VCaP (cell line): ENCODE data around the gene SULT1A4.
"Not testable (repeated sequence)": the region's sequence is repeated elsewhere in the genome, so short reads cannot be mapped to it uniquely, and the experiment has no call there.

ENCODE experiments used
- H3K27ac ChIP-seq: fragments of 450-650 bp; 2 replicates; pipeline ENCODE4 v1.5.1; 2017

SULT1A4 gene

DNA sequence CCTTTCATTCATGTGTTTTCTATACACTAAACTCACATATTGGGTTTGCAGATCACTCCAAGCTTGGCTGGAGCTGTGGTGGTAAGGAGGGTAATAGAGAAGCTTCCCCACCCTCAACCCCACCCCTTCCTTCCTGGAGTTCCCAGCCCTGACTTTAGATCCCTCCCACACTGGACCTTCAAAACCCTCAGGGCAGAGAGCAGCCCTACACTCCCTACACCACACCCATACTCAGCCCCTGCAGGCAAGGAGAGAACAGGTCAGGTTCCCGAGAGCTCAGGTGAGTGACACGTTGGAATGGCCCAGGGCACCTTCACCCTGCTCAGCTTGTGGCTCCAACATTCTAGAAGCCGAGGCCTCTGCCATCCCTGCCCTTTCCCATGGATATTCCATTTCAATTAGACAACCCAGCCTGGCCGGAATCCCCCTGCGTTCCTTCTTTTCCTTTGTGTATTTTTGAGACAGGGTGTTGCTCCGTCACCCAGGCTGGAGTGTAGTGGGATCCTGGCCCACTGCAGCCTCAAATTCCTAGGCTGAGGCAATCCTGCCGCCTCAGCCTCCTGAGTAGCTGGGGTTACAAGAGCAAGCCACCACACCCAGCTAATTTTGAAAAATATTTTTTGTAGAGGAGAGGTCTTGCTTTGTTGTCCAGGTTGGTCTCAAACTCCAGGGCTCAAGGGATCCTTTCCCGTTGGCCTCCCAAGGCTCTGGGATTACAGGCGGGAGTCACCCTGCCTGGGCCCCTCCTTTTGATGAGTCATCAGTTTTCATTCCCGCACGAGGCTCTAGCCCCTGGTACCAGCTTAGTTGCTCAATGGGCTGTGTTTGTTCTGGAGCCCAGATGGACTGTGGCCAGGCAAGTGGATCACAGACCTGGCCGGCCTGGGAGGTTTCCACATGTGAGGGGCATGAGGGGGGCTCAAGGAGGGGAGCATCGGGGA is at the start of gene SULT1A4:
Gene SULT1A4 (plus strand): TSS at position 208 of the 941 bp plus-strand sequence. CDS start 1,473 bp downstream, outside the sequence.
- H3K27ac ChIP-seq = not testable (repeated sequence)

DNA sequence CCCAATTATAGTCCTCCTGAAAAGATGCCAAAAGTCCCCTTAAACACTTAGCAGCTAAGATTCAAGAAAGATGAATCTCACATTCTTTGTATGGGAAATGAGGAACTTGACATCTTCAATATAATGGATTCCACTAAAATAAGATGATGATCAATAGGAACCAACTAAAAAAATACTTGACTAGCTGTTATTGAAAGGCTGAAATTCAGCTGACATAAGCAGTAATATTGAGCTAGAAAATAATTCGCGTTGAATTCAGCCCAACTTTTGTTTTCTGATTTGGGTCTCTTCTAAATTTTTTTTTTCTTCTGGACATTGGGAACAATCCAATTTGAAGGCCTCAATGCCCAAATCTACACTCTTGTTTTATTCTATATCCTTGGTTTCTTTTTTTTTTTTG is 36.1 kb upstream of the SULT1A4 start:
- H3K27ac ChIP-seq = not testable (repeated sequence)

DNA sequence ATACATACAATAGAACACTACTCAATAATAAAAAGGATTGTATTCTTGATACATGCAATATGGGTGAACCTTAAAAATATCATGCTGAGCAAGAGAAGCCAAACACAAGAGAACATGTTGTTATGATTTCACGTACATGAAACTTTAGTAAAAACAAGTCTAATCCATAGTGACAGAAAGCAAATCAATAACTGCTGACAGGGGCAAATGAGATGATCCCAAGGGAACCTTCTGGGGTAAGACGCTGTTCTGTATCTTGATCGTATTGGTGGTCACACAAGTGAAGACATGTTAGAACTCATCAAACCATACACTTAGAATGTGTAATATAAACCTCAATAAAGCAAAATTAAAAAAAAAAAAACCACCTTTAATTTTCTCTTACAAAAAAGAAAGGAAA is 34.3 kb upstream of the SULT1A4 start:
- not testable (repeated sequence) for H3K27ac ChIP-seq

DNA sequence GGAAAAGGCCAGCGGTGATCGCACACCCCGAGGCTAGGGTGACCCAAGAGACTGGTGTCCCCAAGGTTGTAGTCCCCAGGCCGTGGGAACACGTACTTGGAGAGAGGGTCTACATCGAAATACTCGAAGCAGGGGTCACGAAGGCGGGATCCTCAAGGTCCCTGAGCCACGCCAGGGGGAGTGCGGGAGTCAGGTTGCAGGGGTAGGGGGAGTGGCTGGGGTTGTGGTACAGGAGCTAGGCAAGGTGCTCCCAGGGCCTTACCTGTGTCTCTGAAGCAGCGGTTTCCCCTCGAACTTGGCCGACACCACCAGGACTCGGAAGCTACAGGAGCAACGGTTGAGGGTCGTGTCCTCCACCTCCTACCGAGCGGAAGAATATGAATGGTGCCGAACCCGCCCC is 6.0 kb upstream of the SULT1A4 start:
- not testable (repeated sequence) for H3K27ac ChIP-seq

DNA sequence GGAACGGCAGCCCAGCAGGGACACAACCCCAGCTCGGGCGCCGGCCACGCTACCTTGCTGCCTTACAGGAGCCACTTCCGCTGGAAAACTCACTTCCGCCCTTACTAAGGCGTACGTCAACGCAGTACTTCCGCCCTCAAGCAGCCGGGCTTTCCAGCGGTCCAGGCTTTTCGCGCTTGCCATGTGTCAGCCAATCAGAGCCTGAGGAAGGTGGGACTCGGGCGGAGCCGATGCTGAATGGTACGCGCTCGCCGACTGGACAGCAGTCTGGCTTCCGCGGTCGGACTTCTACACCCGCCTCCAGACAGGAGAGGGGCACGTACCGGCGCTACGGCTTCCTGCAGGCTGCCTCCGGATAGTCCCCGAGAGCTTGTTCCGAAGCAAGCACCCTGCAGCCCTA is 5.4 kb upstream of the SULT1A4 start, which contains the start of the genes BOLA2 and SLX1B:
Gene BOLA2 (minus strand): TSS at position 83 of the 400 bp plus-strand sequence. CDS start 98 bp downstream, outside the sequence.
Gene SLX1B (plus strand): TSS at position 265 of the 400 bp plus-strand sequence.
- H3K27ac ChIP-seq = not testable (repeated sequence)

DNA sequence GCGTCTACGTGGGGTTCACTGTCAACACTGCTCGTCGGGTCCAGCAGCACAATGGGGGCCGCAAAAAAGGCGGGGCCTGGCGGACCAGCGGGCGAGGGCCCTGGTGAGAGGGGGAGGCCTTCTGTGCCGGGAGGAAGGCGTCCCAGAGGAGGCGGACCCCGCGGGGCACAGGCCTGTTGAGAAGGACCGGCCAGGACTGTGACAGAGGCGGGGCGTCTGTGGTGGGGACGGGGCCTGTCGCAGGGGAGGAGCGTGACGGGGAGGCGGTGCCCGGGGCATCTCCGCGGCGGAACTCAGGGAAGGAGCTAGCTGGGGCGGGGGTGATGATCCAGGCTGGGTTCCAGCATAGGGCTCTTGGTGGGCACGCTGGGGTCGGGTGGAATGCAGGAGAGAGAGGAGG is 4.9 kb upstream of the SULT1A4 start:
- H3K27ac ChIP-seq = not testable (repeated sequence)

DNA sequence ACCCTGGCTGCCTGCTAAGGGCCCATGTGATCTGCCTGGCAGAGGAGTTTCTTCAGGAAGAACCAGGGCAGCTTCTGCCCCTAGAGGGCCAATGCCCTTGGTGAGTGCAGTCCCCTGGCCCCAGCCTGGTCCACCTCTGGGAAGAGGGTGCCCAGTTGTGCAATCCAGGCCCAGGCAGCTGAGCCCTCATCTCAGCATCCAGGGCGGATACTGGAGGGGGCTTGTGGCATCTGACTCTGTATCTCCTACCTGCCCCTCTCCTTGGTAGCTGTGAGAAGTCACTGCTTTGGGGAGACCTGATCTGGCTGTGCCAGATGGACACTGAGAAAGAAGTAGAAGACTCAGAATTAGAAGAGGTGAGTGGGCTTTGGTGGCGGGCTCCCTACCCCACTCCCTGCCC is 2.1 kb upstream of the SULT1A4 start:
- not testable (repeated sequence) for H3K27ac ChIP-seq

DNA sequence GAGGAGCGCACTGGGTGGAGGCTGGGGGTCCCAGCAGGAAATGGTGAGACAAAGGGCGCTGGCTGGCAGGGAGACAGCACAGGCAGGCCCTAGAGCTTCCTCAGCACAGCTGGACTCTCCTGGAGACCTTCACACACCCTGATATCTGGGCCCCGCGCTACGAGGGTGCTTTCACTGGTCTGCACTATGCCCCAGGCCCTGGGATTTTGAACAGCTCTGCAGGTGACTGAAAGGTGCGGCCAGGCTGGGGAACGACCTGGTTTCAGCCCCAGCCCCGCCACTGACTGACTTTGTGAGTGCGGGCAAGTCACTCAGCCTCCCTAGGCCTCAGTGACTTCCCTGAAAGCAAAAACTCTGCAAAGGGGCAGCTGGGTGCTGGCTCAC is 926 bp downstream of the SULT1A4 start:
- H3K27ac ChIP-seq = not testable (repeated sequence)

DNA sequence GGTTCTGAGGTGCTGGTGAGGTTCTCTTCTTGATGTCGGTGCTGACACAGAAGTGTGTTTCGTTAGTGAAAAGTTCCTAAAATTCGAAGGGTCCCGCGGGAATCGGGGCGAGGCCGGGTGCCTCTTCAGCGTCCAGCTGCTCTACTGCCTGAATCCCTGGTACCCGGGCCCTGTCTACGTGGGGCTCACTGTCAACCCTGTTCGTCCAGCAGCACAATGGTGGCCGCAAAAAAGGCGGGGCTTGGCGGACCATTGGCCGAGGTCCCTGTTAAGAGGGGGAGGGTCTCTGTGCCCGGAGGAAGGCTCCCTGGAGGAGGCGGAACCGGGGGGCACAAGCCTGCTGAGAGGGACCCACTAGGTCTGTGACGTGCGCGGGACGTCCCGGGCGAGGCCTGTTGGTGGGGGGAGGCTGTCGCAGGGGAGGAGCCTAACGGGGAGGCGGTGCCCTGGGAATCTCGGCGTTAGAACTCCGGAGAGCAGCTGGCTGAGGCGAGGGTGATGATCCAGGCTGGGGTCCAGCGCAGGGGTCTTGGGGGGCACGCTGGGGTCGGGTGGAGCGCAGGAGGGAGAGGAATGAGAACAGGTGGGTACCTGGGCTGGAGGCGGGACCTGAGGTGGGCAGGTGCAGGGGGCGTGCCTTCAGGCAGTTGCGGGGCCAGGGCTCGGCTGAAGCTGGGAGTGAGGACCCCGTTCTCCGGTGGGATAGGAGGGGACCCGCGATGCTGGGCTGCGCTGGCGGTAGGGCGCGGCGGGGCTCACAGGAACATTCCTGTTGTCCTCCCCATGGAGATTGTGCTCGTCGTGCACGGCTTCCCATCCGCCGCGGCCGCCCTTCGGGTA is 6.5 kb downstream of the SULT1A4 start:
- not testable (repeated sequence) for H3K27ac ChIP-seq

DNA sequence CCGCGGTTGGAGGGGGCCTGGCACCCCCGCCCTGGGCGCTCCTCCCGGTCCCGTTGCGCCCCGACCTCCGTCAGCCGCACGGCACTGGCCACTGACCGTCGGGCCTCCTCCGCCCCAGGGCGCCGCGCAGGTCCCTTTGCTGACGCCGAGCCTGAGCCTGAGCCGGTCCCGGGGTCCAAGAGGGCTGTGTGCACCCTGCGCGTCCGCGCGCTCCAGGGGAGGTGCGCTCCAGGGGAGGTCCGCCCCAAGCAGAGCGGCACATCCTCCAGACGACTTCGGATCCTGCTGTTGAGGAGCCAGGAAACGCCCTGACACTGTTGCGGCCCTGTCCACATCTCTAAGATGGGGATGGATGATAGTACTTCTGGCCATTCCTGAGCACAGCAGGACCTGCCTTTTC is 7.2 kb downstream of the SULT1A4 start:
- H3K27ac ChIP-seq = not testable (repeated sequence)

DNA sequence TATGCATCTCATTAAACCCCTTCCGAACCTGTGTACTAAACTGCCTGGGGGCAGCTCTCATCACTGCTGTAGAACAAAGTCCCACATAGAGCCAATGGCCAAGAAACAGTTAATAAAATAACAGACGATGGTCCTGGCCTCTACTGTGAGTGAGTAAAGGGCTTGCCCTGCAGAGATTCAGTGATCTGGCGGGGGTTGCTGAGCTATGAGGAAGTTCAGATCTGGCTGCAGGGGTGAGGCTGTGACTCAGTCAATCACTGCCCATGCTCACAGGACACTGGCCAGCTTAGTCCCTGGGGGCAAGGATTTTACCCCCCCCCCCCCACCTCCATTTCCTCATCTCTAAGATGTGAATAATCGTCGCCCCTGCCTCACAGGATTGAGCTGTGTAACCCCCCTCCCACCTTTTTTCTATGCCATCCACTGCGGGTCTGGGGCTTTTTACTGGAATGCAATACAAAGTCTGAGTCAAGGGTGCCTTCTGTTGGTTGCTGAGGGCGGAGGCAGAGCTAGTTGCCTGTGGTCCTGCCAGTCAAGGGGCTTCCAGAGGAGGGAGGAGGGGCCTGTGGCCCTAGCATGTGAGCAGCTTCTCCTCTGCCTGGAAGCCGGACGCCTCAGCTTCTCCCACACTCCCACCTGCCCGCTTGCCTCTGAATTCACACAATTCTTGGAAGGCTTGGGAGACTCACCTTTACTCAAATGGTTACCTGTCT is 8.1 kb downstream of the SULT1A4 start:
- H3K27ac ChIP-seq = not testable (repeated sequence)

DNA sequence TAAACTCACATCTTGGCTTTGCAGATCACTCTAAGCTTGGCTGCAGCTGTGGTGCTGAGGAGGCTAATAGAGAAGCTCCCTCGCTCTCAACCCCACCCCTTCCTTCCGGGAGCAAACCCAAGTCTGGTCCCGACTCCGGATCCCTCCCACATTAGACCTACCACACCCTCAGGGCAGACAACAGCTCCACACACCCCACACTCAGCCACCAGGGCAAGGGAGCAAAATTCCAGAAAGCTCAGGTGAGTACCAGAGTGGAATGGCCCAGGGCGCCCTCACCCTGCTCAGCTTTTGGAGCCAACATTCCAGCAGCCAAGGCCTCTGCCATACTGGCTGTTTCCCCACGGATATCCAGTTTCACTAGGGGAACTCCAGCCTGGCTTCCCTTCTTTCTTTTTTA is 9.9 kb downstream of the SULT1A4 start:
- not testable (repeated sequence) for H3K27ac ChIP-seq

DNA sequence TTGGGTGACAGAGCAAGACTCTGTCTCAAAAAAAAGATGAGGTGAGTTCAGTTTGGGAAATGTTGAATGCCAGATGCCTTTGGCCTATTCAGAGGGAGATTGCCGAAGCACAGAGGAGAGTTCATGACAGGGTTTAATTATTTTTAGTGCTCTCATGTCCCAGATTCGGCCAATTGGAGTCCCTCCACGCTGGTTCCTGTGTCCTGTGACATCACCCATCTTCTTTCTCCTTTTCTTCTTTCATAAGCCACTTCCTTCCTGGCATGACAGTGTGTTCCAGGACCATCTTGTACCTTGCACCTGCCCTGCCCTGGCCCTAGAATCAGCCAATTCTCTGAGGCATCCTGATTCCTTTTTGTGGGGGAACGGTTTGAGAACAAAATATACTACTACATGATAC is 12.4 kb downstream of the SULT1A4 start:
- H3K27ac ChIP-seq = not testable (repeated sequence)

DNA sequence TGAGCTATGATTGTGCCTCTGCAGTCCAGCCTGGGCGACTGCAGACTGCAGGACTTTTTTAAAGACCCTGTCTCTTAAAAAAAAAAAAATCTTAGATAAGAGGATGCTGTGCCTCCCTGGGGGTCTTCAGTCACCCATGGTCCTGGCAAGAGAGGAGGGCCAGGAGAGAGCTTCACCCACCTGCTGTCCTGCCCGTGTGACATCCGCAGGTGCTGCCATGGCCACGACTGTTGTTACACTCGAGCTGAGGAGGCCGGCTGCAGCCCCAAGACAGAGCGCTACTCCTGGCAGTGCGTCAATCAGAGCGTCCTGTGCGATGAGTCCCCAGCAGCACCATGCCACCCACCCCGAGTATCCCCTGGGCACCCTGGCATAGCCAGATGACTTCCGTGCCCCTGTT is 22.6 kb downstream of the SULT1A4 start:
- H3K27ac ChIP-seq = not testable (repeated sequence)

DNA sequence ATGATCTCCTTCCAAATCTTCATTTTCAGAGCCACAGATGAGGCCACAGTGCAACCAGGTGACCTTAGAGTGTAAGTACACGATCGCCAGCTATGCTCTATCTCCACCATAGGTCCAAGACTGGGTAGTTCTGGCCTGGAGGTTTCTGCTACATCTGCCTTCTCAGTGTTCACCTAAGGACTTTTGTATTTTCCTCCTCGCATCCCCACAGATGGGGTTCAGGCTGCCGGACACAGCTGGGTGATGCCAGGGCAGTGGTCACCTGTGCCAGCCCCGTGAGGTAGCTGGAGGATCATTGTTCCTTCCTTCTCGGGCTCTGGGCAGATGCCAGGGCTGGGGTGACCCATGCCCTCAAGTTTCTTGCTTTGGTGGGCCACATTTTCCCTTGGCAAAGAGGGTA is 46.6 kb downstream of the SULT1A4 start, which contains the start of gene NPIPB12:
Gene NPIPB12 (minus strand): TSS at position 101 of the 400 bp plus-strand sequence.
- not testable (repeated sequence) for H3K27ac ChIP-seq
